Measurements from ENCODE around the gene UBE3A.
"Not testable (repeated sequence)": the region's sequence is repeated elsewhere in the genome, so short reads cannot be mapped to it uniquely, and the experiment has no call there.

The UBE3A gene

GRCh38 chr15:25431836-25432561, 6.8 kb downstream of the UBE3A start:
- DNase-seq (no peak), ATAC-seq (replicated peaks) (peak; percentile 33 to 60)
- no peaks in the 10 kb centered on the region for H3K9me3 Mint-ChIP-seq
- H3K36me3 Mint-ChIP-seq = peaks cover 14 to 38% of the 10 kb centered on the region in 2 donors
- peak overlapping the region; percentile 90 for H3K27ac Mint-ChIP-seq
- peak overlapping the region; percentile 33 to 47 for H3K4me3 Mint-ChIP-seq
- H3K4me1 Mint-ChIP-seq = peaks cover 45 to 68% of the 10 kb centered on the region in 2 donors
- no peaks in the 10 kb centered on the region for H3K27me3 Mint-ChIP-seq

- H3K4me3 Mint-ChIP-seq = no peak overlapping the region
These were observed 11.0 kb downstream of the UBE3A start for GRCh38 chr15:25427861-25428260.

GRCh38 chr15:25426896-25427610, 11.8 kb downstream of the UBE3A start:
- Mint-ChIP-seq H3K4me3 (no peak overlapping the region), H3K27me3 (no peaks in the 10 kb centered on the region), H3K9me3 (peaks cover 5 to 6% of the 10 kb centered on the region in 2 donors), H3K4me1 (peaks cover 34 to 56% of the 10 kb centered on the region in 2 donors), H3K27ac (no peak overlapping the region), H3K36me3 (peaks cover 19 to 42% of the 10 kb centered on the region in 2 donors)
- ATAC-seq (replicated peaks) = no peak
- no peak for DNase-seq

More at GRCh38 chr15:25427861-25428260, 11.0 kb downstream of the UBE3A start:
- Mint-ChIP-seq H3K4me1 (peaks cover 40 to 64% of the 10 kb centered on the region in 2 donors), H3K27ac (no peak overlapping the region), H3K9me3 (peaks cover 5 to 6% of the 10 kb centered on the region in 2 donors), H3K36me3 (peaks cover 19 to 40% of the 10 kb centered on the region in 2 donors), H3K27me3 (no peaks in the 10 kb centered on the region)
- no peak for DNase-seq
- no peak for ATAC-seq (replicated peaks)

GRCh38 chr15:25424073-25424472, 14.8 kb downstream of the UBE3A start:
- Mint-ChIP-seq H3K36me3 (peaks cover 29 to 51% of the 10 kb centered on the region in 2 donors), H3K27ac (no peak overlapping the region), H3K4me3 (no peak overlapping the region), H3K27me3 (no peaks in the 10 kb centered on the region), H3K9me3 (peaks cover 13 to 17% of the 10 kb centered on the region in 2 donors), H3K4me1 (peaks cover 29 to 42% of the 10 kb centered on the region in 2 donors)
- ATAC-seq (replicated peaks) (peak in 1 of 2 donors; percentile 29), DNase-seq (no peak)

GRCh38 chr15:25422021-25422420, 16.8 kb downstream of the UBE3A start:
- no peak overlapping the region for H3K4me3 Mint-ChIP-seq
- peaks cover 28 to 51% of the 10 kb centered on the region in 2 donors for H3K4me1 Mint-ChIP-seq

GRCh38 chr15:25418202-25418601, 20.6 kb downstream of the UBE3A start:
- Mint-ChIP-seq H3K4me1 (peaks cover 37 to 62% of the 10 kb centered on the region in 2 donors), H3K27ac (no peak overlapping the region), H3K27me3 (no peaks in the 10 kb centered on the region), H3K4me3 (no peak overlapping the region), H3K36me3 (peaks cover 25 to 60% of the 10 kb centered on the region in 2 donors), H3K9me3 (peaks cover 9 to 17% of the 10 kb centered on the region in 2 donors)
- no peak for DNase-seq
- peak in 1 of 2 donors; percentile 14 for ATAC-seq (replicated peaks)

More at GRCh38 chr15:25422021-25422420, 16.8 kb downstream of the UBE3A start:
- no peak overlapping the region for H3K27ac Mint-ChIP-seq
- peaks cover 33 to 60% of the 10 kb centered on the region in 2 donors for H3K36me3 Mint-ChIP-seq
- no peaks in the 10 kb centered on the region for H3K27me3 Mint-ChIP-seq
- peaks cover 14 to 19% of the 10 kb centered on the region in 2 donors for H3K9me3 Mint-ChIP-seq
- no peak for DNase-seq
- no peak for ATAC-seq (replicated peaks)

GRCh38 chr15:25417604-25418003, 21.2 kb downstream of the UBE3A start:
- Mint-ChIP-seq H3K9me3 (peaks cover 9 to 17% of the 10 kb centered on the region in 2 donors), H3K4me1 (peaks cover 37 to 67% of the 10 kb centered on the region in 2 donors), H3K27me3 (no peaks in the 10 kb centered on the region), H3K36me3 (peaks cover 25 to 60% of the 10 kb centered on the region in 2 donors), H3K4me3 (peak overlapping the region in 1 of 2 donors; percentile 30), H3K27ac (no peak overlapping the region)
- ATAC-seq (replicated peaks) (no peak), DNase-seq (no peak)

- H3K36me3 Mint-ChIP-seq = peaks cover 22 to 55% of the 10 kb centered on the region in 2 donors
- ATAC-seq (replicated peaks) = peak; percentile 71 to 87
- peaks cover 7 to 17% of the 10 kb centered on the region in 2 donors for H3K9me3 Mint-ChIP-seq
- DNase-seq = no peak
- H3K27ac Mint-ChIP-seq = peak overlapping the region; percentile 75
- peaks cover 37 to 69% of the 10 kb centered on the region in 2 donors for H3K4me1 Mint-ChIP-seq
- H3K27me3 Mint-ChIP-seq = no peaks in the 10 kb centered on the region
- H3K4me3 Mint-ChIP-seq = peak overlapping the region in 1 of 2 donors; percentile 37
These were observed 22.1 kb downstream of the UBE3A start for GRCh38 chr15:25416693-25417092.

- Mint-ChIP-seq H3K4me1 (peaks cover 38 to 71% of the 10 kb centered on the region in 2 donors), H3K9me3 (peaks cover 3 to 17% of the 10 kb centered on the region in 2 donors), H3K27ac (no peak overlapping the region), H3K4me3 (no peak overlapping the region), H3K36me3 (peaks cover 13 to 56% of the 10 kb centered on the region in 2 donors), H3K27me3 (no peaks in the 10 kb centered on the region)
- ATAC-seq (replicated peaks) (no peak), DNase-seq (no peak)
These were observed 23.1 kb downstream of the UBE3A start for GRCh38 chr15:25415707-25416106.

GRCh38 chr15:25415217-25415616, 23.6 kb downstream of the UBE3A start:
- H3K27me3 Mint-ChIP-seq = no peaks in the 10 kb centered on the region
- DNase-seq (no peak), ATAC-seq (replicated peaks) (no peak)
- H3K9me3 Mint-ChIP-seq = peaks cover 3 to 15% of the 10 kb centered on the region in 2 donors
- peaks cover 38 to 76% of the 10 kb centered on the region in 2 donors for H3K4me1 Mint-ChIP-seq
- H3K36me3 Mint-ChIP-seq = peaks cover 13 to 55% of the 10 kb centered on the region in 2 donors
- no peak overlapping the region for H3K27ac Mint-ChIP-seq
- no peak overlapping the region for H3K4me3 Mint-ChIP-seq

GRCh38 chr15:25410649-25411048, 28.2 kb downstream of the UBE3A start:
- Mint-ChIP-seq H3K9me3 (peaks cover 1 to 4% of the 10 kb centered on the region in 2 donors), H3K36me3 (peaks cover 9 to 37% of the 10 kb centered on the region in 2 donors), H3K4me3 (no peak overlapping the region), H3K27me3 (no peaks in the 10 kb centered on the region), H3K27ac (no peak overlapping the region), H3K4me1 (peaks cover 30 to 63% of the 10 kb centered on the region in 2 donors)
- ATAC-seq (replicated peaks) = peak in 1 of 2 donors; percentile 59
- no peak for DNase-seq

GRCh38 chr15:25409731-25410130, 29.1 kb downstream of the UBE3A start:
- peaks cover 26 to 57% of the 10 kb centered on the region in 2 donors for H3K4me1 Mint-ChIP-seq
- not testable (repeated sequence) for DNase-seq; H3K27me3 Mint-ChIP-seq; H3K4me3 Mint-ChIP-seq; ATAC-seq (replicated peaks); H3K9me3 Mint-ChIP-seq
- peak overlapping the region; percentile 22 for H3K27ac Mint-ChIP-seq
- peaks cover 13 to 37% of the 10 kb centered on the region in 2 donors for H3K36me3 Mint-ChIP-seq

GRCh38 chr15:25408929-25409328, 29.9 kb downstream of the UBE3A start:
- ATAC-seq (replicated peaks) (no peak), DNase-seq (no peak)
- Mint-ChIP-seq H3K4me3 (no peak overlapping the region), H3K4me1 (peaks cover 28 to 57% of the 10 kb centered on the region in 2 donors), H3K9me3 (peaks cover 1 to 9% of the 10 kb centered on the region in 2 donors), H3K27ac (no peak overlapping the region), H3K36me3 (peaks cover 19 to 41% of the 10 kb centered on the region in 2 donors), H3K27me3 (no peaks in the 10 kb centered on the region)

- DNase-seq (no peak), ATAC-seq (replicated peaks) (no peak)
- peaks cover 22 to 40% of the 10 kb centered on the region in 2 donors for H3K36me3 Mint-ChIP-seq
- H3K27me3 Mint-ChIP-seq = no peaks in the 10 kb centered on the region
- H3K4me3 Mint-ChIP-seq = no peak overlapping the region
- peaks cover 25 to 57% of the 10 kb centered on the region in 2 donors for H3K4me1 Mint-ChIP-seq
- peaks cover 1 to 6% of the 10 kb centered on the region in 2 donors for H3K9me3 Mint-ChIP-seq
- H3K27ac Mint-ChIP-seq = no peak overlapping the region
These were observed 30.4 kb downstream of the UBE3A start for GRCh38 chr15:25408428-25408827.
